22Rv1 (cell line): ENCODE results near the gene HAVCR1.

Experiments used
- H3K27ac ChIP-seq: fragments of 450-650 bp; 2 replicates; pipeline ENCODE4 v1.5.1; 2017
- ZFX ChIP-seq: fragments of 450-650 bp; IDR thresholded peaks from 2 replicates; pipeline ENCODE4 v1.6.1; 2017; ENCODE audit warnings: antibody characterized with exemption, borderline replicate concordance
- TF ChIP-seq, protein P1 (sequence below): fragments of 450-650 bp; IDR thresholded peaks from 2 replicates; pipeline ENCODE4 v1.5.1; 2017; ENCODE audit warnings: mild to moderate bottlenecking

The HAVCR1 gene

DNA sequence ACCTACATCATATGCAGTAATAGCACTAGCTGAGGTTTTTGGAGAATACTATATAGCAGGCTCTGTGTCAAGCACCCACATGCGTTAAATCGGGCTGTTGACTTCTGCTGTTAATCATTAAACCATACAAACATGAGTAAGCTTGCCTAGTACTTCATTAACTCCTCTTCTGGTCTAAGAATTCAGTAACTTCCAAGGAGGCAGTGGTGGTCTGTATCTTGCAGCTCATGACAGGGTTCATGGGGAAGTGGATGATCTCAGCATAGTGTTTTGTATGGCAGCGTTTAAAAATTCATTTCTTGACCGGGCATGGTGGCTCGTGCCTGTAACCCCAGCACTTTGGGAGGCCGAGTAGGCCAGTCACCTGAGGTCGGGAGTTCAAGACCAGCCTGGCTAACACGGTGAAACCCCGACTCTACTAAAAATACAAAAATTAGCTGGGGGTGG lies at the start of gene HAVCR1:
Gene HAVCR1, minus strand, starts transcription at position 24 of the 447 bp plus-strand sequence. CDS start 1,173 bp downstream, outside the sequence.
- TF ChIP-seq ZFX, result no peak
- TF ChIP-seq, protein P1, sequence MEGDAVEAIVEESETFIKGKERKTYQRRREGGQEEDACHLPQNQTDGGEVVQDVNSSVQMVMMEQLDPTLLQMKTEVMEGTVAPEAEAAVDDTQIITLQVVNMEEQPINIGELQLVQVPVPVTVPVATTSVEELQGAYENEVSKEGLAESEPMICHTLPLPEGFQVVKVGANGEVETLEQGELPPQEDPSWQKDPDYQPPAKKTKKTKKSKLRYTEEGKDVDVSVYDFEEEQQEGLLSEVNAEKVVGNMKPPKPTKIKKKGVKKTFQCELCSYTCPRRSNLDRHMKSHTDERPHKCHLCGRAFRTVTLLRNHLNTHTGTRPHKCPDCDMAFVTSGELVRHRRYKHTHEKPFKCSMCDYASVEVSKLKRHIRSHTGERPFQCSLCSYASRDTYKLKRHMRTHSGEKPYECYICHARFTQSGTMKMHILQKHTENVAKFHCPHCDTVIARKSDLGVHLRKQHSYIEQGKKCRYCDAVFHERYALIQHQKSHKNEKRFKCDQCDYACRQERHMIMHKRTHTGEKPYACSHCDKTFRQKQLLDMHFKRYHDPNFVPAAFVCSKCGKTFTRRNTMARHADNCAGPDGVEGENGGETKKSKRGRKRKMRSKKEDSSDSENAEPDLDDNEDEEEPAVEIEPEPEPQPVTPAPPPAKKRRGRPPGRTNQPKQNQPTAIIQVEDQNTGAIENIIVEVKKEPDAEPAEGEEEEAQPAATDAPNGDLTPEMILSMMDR, result no peak
- peak within 1 kb of the TSS; percentile 86 for H3K27ac ChIP-seq

DNA sequence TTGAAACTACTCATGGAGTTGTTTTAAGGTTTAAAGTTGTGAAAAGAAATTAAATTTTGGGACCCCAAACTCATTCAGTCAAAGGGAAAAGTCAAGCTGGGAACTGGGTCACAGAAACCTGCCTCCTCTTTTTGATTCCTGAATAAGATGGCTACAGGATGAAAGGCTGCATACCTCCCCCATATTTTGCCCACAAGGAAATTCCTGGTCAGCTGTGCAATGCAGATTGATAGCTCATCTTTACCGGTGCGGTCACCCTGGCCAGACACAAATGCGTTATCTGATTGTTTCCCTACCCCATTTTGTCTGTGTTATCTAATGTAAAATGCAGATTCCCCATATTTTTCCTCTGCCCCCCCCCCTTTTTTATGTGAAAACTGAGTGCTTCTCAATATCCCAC lies 48.6 kb upstream of the HAVCR1 start:
- TF ChIP-seq, protein P1, result no peak
- no peak for TF ChIP-seq ZFX
- no peak overlapping the region for H3K27ac ChIP-seq

DNA sequence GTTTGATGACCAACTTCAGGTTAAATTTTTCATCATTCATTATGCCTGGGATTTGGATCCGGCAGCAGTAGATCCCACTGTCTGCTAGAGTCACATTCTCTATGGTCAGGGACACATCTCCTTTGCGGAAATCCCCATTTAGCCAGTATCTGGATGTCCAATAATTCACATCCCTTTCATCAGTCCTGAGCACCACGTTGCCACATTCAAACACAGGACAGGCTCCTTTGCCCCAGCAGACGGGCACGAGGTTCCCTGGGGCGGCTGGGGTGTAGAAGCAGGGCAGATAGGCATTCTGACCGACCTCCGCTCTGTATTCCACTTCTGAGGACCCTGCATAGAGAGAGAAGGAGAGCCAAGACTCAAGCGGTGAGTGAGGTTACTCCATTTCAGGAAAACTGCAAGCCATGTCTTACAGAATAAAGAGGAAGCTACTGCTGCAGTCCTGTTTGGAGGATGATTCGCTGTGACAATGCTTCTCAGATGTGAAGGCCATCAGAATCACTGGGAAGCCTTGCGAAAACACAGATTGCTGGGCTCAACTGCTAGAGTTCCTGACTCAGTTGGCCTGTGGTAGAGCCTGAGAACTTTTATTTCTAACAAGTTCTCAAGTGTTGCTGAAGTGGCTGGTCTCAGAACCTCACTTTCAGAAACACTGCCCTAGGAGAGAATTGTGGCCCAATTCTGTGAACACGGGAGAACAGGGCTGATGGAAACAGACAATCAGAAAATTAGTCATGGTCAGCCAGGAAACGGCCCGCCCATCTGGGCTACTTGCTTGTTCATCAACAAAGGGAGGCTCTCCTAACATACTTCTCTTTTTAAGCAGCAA lies 47.9 kb upstream of the HAVCR1 start:
- TF ChIP-seq, protein P1, result no peak
- no peak for TF ChIP-seq ZFX
- H3K27ac ChIP-seq, result no peak overlapping the region

DNA sequence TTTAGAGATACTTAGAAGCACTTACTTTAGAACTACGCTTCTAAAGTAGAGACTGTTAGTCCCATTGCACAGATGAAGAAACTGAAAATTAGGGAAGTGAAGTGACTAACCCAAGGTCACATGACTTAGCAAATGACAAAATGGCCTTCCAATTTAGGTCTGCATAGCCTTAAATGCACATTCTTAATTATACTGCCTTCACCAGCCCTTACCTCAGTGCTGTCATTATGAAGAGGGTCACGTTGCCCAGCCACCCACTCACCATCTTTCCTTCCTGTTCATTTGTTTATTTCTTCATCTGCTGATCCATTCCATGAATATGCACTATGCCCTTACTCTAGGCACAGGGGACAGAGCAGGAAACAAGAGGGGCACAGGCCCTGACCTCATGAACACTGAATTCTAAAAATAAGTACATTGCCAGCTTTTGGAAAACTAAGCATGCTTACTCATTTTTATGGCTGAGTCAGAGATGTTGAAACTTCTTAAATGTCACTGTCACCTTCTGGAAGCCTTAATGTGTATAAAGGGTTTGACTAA lies 41.3 kb upstream of the HAVCR1 start:
- TF ChIP-seq, protein P1, result no peak
- TF ChIP-seq ZFX, result no peak
- H3K27ac ChIP-seq, result no peak overlapping the region

DNA sequence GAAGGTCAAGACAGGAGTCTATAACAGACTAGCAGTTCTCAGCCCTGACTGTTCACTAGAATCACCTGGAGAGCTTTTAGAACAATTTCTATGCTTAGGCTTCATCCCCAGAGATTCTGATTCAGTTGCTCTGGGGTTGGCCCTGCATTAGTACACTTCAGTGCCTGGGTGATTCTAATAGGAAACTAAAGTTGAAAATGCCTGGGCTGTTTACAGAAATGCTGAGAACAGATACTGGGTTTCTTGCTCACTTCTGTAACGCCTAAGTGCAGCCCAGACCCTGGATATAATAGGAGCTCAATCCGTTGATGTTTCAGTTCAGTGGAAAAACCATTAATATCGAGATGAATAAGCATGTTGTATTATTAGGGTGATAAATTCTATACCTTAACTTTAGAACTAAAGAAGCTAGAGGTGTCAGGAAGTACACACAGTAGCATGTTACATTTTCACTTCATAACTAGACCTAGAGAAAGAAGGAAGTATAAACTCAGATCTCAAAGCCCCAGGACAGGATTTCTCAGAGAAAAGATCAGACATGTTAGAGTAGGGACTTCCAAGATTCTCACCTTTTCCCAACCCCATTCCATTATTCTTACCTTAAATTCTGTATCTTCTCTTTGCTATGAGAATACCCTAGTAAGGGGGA lies 29.6 kb upstream of the HAVCR1 start:
- no peak overlapping the region for H3K27ac ChIP-seq
- no peak for TF ChIP-seq ZFX
- TF ChIP-seq, protein P1, result no peak

DNA sequence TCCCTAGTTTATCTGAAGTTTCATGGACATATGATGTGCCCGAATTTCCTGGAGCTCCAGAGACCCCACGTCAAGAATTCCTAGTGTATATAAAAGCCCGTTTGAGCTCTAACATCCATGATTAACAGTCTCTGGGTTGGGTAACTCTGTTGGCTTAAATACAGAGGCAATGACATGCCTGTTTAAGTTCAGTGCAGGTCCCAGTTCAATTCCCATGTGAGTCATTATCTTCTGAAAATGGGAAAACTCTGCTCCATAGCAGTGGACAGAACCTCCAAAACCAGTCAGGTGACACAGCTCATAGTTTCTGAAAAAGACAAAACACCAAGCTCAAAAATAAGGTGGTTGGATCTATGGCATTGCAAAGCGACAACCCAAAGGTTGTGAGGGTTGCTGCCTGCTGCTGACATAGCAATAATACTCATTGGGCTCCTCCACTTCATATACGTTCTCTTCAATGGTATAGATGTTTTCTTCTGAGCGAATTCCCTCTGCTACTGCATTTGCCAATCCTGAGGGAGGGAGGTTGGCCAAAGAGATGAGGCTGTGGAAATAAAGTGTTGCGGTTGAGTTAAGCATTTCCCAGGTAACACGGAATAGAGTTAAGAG lies 27.9 kb upstream of the HAVCR1 start:
- no peak overlapping the region for H3K27ac ChIP-seq
- TF ChIP-seq, protein P1, result no peak
- no peak for TF ChIP-seq ZFX
